ENCODE measurements around the gene GTF2H4. TPM values are rescaled to one million over a fixed set of nuclear protein-coding genes. Genes with fewer than 3 reads are reported as not detected.

The GTF2H4 gene
- polyA plus RNA-seq, 1 donor from 2014 or later, result 101 TPM

GRCh38 chr6:30877419-30878262 lies 30.4 kb upstream of the GTF2H4 start:
- Histone ChIP-seq H3K9ac (ENCODE audit: low read length) (no peak overlapping the region), H3K4me2 (ENCODE audit: low read length) (no peak overlapping the region)

More at GRCh38 chr6:30877419-30878262, 30.4 kb upstream of the GTF2H4 start:
- H3K9me2 ChIP-seq (ENCODE audit: insufficient read depth, low read length), result no peaks in the 10 kb centered on the region
- H3K27me3 ChIP-seq (ENCODE audit: insufficient read depth, low read depth, low read length), result no peaks in the 10 kb centered on the region
- H2AFZ ChIP-seq (ENCODE audit: low read depth, low read length), result no peak overlapping the region
- TF ChIP-seq RAD21 (conservative IDR thresholded peaks at IDR 0.05), result peak; percentile 88
- TF ChIP-seq EP300 (conservative IDR thresholded peaks at IDR 0.05; ENCODE audit: poor library complexity, severe bottlenecking), result no peak
- peak; percentile 61 for TF ChIP-seq REST (IDR thresholded peaks at IDR 0.05; ENCODE audit: borderline replicate concordance)
- TF ChIP-seq TAF1 (IDR thresholded peaks at IDR 0.05; ENCODE audit: low read depth), result peak; percentile 24
- TF ChIP-seq EZH2 (IDR thresholded peaks at IDR 0.05; ENCODE audit: borderline replicate concordance, insufficient read depth, low read length, poor library complexity, severe bottlenecking), result no peak
- peak; percentile 40 for TF ChIP-seq MXI1 (conservative IDR thresholded peaks at IDR 0.05; ENCODE audit: poor library complexity, severe bottlenecking)
- peak; percentile 90 for TF ChIP-seq SMC3 (conservative IDR thresholded peaks at IDR 0.05; ENCODE audit: poor library complexity)
- TF ChIP-seq CTCF (IDR thresholded peaks at IDR 0.05; ENCODE audit: poor library complexity, severe bottlenecking), result peak; percentile 92
- TF ChIP-seq POLR2AphosphoS5 (IDR thresholded peaks at IDR 0.05), result no peak
- no peaks in the 10 kb centered on the region for H4K20me1 ChIP-seq (ENCODE audit: insufficient read depth)
- peaks cover 14% of the 10 kb centered on the region for H3F3A ChIP-seq (ENCODE audit: insufficient read depth, low read length, poor library complexity, severe bottlenecking)
- peaks cover 44% of the 10 kb centered on the region for H3K79me2 ChIP-seq (replicated peaks; ENCODE audit: insufficient read depth, low read length)
- H3K27ac ChIP-seq (ENCODE audit: low read length), result no peak overlapping the region
- no peak overlapping the region for H3K4me3 ChIP-seq (ENCODE audit: low read length)
- H3K36me3 ChIP-seq (ENCODE audit: insufficient read depth, low read length), result no peaks in the 10 kb centered on the region
- no peaks in the 10 kb centered on the region for H3K9me3 ChIP-seq (ENCODE audit: low read length)
